Stimulated activated CD4-positive, alpha-beta T cell treated with anti-CD3 and anti-CD28 coated beads, Interleukin-12 subunit alpha, Interleukin-12 subunit beta, amount 100 ng/mL, for 48 hours (primary cell): ENCODE results near the gene KISS1.

Experiments used
- DNase-seq, 3 donors: peaks; one replicate each; pipeline ENCODE4 v3.0.0-alpha.2; 2020; ENCODE audit warnings: low read depth in 2 of 3, low spot score in 1 of 3

Gene KISS1

DNA sequence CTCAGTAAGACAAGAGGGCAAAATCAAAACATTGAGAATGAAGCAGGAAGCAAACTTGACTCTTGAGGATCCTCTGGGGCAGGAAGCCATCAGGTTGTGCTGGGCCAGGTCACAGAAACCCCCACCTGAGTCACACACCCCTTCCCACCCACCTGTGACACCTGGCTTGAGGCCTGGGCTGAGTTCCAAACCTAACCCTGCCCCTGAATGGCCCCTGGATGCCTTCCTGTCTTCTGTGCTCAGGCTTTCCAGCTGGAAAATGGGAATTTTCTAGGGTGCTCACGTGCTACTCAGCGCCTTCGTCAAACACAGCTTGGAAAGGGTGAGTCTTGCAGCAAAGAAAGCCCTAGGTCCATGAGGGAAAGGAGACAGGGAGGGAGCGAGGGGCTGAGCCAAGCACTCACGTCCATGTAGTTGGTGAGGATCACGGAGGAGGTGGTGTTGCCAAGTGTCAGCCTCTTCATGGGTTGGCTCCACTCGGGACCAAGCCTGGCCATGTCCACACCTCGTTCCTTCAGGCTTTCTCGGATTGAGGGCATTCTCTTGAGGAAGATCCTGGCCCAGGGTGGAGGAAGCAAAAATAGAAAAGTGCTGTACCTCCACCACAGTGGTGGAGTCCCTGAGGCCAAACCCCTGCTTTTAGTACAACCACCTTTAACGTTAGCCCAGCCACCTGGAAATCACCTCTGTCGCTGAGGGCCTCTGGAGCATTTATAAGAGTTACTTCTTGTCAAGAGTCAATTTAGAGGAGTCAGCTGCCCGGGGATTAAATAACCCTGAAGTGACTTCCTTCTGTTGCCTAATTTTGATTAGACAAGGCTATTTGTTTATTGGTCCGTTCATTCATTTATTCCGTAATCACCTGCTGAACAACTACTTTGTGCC lies 34.4 kb downstream of the KISS1 start:
- DNase-seq, result no peak

DNA sequence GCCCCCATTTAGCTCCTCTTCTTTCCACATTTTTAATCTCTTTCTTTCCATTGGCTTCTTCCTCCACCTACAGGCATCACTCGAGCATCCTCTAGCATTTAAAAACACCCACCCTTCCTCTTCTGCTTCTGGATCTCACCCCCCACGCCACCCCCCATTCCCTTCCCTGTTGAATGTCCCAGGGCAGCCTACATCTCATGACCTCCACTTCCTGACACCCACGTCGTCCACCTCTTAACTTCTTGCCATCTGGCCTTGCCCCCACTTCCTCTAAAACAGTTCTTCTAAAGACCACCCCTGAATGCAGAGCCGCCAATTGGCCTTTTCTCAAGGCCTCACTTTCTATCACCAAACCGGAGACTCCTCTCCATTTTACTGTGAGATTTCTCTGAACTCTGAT lies 38.3 kb downstream of the KISS1 start:
- DNase-seq, result no peak

DNA sequence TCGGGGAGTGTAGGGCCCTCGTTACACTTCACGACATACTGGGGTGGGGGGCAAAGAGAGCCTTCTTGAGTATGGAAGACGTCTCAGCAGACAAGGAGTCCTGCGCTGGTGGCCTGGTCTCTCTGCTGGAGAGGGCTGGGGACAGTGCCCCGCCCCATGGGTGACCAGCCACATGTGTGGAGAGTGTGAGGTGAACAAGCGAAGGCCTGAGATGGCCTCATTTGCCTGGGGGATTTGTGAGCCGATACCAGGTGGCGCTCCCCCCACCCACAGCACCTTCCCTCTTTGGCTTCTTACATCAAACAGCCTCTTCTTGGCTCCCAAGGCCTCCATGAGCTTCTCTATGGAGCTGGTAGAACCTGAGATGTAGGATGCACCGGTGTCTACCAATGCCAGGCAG lies 40.4 kb downstream of the KISS1 start:
- no peak for DNase-seq

DNA sequence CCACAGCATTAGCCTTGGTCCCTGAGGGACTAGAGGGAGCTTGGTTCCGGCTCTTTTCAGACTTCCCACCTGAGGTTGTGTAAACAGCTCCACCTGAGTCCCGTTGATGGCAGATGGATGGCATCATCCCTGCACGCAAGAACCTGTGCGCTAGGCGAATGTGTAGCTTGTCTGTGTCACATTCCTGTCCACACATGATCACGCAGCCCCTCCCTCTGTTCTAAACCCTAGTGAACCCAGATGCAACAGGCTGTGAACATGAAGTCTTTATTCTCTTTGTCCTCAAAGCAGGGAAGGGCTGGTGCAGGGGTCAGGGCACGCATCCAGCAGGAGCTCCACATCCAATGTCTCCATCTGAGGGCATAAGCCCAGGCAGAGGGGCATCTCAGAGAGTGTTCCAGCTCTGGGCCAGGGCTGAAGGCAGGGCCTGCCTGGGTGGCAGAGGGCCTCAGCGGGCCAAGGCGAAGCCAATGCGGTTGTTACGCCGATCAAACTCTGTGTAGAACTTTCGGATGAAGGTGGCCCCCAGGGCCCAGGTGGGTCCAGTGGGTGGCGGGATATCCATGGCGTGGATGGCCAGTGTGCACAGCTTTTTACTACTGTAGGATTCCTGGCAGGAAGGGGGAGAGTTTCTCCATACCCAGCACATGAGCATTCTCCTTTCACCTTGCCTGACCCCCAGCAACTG lies 41.6 kb downstream of the KISS1 start:
- no peak for DNase-seq

DNA sequence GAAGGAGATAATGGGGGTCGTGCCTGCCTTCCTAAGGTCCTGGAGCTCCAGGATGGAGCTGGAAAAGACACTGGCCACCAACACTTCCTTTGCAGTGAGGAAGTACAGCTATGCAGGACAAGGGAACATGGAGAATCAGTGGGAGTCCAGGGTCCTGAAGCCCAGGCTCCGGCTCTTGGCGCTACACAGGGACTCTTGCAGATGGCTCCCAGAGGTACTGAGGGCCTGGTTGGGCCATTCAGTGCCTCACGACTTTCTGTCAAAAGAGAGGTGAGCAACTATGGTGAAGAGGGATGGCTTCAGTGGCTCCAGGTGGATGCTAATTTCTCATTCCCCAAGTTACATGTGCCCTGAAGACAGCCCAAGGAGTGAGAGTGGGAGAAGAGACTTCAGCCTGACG lies 42.6 kb downstream of the KISS1 start:
- no peak for DNase-seq

DNA sequence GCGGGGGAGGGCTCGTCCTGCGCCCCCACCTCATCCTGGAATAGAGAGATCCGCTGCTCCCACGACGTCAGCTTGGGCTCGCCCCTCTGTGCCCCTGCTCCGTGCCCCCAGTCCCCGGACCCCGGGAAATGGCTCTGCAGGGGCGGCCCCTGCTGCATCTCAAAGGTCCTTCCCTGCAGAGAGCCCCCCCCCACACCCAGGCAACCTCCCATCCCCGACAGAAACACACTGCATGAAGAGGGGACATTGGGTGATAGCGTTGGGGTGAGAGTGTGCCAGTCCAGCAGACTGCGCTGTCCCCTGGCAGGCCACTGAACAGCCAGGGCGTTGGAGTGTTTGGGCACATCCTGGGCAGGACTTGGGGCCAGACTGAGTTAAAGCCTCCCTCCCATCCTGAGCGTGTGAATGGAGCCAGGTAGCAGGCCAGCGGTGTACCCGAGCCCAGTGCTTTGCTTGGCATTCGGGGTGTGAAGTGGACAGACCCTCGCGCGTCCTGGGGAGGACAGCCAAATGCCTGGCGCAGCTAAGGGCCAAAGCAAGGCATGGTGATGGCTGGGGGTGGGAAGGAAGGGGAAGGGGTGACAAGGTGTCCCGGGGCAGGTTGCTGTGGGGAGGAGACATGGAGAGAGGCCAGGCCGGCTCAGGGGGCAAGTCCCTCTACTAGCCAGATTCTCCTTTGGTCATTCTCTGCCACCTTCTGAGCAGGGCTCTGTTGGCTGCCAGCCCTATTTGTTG lies 43.8 kb downstream of the KISS1 start:
- DNase-seq, result no peak

DNA sequence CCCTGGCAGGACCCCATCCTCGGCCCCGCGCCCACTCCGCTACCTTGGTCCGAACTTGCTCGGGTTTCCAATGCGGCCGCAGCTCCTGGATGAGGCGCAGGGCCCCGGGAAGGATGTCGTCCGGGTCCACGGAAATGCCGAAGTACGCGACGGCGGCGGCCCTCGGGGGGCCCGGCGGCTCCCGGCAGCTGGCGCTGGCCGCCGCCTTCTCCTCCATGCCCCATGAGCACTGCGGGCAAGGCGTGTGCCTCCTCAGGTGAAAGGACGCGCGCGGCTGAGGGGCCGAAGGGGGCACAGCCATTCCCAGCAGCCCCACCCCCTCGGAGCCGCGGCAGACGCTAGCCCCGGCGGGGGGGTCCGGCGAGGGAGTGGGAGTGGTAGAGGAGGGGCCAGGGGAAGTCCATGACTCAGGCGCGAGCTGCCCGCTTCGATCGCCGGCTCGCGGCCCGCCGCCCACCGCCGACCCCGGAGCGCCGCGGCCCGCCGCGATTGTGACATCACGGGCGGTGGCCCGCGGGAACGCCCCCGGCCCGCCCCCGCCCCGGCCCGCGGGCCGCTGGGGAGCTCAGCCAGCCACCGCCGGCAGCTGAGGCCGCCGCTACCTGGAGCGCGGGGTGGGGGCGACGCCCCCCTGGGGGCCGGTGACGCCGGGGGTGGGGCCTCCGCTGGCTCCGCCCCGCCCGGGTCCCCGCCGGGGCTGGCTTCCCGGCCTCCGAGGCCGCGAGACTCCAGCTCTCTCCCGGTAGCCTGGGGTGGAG lies 44.6 kb downstream of the KISS1 start, which contains the start of gene ETNK2:
Gene ETNK2 (minus strand): TSS at position 493 of the 758 bp plus-strand sequence. CDS start 192 bp downstream, at position 301.
- DNase-seq, result no peak

DNA sequence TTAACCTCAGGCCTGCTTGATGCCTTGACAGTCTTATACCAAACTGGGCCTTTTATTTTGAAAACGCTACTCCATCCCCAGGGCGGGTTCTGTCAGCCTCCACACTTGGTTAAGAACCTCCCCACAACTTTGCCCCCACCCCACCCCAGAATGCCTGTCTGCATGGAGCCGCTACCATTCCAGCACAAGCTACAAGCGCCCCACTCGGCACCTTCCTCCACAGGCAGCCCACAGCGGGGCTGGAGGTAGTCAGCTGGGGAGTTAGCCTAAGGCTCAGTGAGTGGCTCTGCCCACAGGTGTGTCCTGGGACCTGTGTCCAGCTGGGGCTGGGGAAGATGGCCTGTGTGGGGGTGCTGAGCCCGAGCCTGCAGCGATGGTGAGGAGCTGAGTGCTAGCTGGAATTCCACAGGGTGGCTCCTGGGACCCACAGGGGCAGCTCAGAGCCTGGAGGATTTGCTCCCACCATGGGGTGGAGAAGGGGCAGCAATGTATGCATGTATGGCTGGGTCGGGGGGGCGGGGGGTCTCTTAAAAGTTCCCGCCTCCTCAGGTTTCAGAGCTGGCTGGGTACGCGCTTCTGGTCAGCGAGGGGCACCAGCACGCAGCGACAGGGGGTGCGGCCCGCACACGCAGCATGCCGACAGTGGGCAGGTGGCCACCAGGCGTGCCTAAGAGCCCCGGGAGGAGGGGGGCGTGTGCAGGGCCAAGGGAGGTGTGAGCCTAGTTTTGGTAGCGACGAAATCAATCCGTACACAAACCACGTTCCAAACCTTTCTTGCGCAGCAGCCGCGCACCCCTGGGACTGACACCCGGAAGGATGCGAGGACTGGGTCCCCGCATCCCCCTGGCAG lies 45.4 kb downstream of the KISS1 start:
- no peak for DNase-seq

DNA sequence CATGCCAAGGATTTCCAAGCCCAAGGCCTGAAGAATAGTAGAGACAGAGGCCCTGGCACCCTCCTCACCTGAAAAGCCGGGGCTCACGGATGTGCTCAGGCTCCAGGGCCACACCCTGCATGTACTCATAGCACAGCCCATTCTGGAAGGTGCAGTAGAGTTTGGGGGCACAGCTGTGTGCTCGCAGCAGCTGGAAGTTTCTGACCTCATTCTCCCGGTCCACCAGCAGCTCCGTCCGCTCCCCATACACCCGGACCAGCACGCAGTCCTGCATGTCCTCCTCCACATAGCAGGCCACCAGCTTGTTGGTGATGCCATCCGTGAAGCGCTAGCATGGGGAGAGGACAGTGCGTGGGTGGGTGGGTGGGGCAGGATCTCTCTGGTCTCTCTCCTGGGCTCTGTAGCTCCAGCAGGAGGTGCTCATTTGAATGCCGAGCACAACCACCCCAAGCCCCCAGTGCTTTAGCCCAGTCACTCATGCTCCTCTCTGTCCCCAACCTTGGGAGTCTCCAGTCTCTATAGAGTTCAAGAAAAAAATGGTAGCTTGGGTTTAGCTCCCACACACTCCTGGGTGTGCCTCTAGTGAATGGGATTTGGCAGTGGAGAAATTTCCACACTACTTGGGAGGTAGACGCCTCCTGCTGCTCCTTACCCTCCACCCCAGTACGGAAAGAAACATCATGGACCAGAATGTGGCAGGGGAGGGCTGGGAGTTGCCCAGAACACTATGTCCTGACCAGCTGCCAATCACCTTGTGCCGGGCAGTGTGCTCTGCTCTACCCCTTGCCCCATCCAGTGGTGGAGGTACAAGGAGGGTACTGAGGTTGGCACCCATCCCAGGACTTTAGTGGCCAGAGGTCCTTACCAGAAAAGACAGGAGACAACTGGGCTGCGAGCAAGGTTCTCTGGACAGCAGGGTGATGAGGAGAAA lies 46.4 kb downstream of the KISS1 start:
- no peak for DNase-seq

DNA sequence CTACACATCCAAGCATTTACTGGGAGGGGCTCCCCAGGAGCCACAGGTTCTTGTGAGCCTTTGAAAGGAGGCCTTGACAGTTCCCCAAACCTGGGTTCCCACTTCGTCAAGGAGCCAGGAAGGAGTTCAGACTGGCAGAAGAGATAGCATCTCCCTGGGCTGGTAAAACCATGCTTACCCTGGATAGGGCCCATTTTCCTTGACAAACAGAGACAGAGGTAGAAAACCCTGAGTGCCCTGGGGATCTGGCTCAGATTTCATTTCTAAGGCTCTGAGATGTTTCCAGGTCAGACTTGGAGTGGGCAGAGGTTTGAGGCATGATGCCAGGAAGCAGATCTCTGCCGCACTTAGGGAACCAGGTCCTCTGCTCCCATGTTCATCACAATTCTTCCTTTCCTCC lies 47.2 kb downstream of the KISS1 start:
- DNase-seq, result no peak

DNA sequence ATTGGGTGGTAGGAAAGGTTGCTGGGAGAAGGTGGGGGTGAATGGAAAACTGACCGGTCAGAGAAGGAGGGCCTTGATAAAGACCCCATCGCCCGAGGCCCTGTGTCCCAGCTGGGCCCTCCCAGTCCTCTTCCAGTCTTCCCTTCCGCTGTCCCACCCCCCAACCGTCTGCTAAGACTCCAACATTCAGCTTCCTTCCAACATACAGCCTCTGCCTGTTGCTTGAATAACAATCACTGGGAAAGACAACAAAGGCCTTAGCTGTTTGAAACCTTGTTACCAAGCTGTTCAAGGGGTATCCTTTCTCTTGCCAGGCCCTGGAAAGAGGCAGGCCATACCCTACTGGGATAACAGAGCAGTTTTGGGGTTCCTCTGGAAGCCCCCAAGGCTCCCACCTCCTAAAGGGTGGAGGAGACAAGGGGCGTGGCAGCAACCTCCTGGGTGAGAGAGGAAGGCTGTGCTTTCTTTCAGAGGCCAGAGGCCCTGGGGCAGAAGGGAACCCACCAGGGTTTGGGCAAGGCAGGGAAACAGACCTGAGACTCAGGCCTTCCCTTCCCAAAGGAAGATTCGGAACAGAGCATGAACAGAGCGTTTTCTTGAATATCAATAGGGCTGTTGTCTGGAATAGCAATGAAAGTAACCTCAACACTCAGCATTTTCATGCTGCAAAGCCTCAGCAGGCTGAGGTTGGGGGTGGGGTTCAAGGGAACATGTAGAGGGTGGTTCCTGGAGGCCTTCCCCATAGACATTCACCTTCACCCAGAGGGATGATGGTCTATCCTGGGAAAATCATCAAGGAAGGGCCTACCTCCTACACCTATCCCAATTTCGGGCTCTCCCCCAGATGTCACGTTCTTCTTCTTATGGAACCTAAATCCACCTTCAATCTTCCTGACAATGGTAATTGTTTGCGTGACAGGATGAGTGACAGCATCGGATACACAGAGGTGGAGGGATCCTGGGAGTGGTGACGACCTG lies 48.6 kb downstream of the KISS1 start:
- DNase-seq, result no peak

DNA sequence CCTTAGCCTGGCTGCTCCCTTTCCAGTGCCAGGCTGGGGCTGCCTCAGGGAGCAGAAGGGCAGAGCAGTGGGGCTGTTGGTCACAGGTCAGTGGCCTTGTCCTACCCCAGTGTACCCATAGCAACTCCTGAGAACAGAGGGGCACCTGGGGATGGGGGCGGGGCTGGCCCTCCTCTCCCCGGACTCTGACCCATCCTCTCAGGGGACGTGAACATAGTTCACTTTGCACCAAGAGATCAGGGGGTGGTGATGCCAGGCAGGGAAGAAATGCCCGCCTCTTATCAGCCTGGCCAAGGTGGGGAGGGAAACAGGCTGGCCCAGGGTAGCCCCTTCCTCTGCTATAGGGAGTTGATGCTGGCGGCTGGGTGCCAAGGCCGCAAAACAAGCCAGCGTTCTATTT lies 49.3 kb downstream of the KISS1 start:
- no peak for DNase-seq

DNA sequence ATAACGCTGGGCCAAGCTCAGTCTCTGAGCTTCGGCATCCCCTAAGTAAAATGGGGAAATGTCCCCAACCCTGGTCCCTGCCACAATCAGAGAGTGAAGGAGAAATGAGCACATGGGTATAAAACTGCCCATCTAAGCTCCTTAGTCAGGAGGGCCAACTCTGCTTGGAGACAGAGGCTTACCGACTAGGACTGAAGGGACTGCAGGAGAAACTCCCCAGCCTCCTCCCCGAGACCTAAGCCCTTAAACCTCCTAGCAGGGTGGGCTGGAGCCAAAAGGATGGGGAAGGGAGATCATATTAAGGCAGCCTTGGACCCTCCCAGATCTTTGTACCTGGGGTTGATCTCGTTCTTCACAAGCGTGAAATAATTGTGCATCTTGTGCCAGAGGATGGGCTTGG lies 50.0 kb downstream of the KISS1 start:
- no peak for DNase-seq

DNA sequence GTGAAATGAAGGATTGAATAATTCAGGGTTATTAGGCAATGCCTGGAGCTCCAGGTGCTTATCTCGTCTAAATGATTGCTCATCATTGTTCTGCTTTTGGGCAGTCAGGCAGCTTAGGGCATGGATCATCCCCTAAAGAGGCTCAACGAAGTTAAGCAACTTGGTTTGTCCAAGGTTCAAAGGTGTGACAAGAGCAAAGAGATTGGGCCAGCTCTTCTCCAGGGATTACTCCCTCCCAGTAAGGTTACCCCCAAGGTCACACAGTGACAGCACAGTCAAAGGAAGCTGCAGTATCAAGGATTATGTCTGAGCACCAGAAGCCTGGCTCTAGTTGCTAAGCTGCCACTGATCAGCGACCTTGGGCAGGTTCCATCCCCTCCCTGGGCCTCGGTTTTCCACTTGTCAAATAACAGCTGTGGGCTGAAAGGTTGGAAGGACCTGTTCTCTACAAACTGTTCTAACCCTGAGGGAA lies 51.2 kb downstream of the KISS1 start:
- DNase-seq, result no peak

DNA sequence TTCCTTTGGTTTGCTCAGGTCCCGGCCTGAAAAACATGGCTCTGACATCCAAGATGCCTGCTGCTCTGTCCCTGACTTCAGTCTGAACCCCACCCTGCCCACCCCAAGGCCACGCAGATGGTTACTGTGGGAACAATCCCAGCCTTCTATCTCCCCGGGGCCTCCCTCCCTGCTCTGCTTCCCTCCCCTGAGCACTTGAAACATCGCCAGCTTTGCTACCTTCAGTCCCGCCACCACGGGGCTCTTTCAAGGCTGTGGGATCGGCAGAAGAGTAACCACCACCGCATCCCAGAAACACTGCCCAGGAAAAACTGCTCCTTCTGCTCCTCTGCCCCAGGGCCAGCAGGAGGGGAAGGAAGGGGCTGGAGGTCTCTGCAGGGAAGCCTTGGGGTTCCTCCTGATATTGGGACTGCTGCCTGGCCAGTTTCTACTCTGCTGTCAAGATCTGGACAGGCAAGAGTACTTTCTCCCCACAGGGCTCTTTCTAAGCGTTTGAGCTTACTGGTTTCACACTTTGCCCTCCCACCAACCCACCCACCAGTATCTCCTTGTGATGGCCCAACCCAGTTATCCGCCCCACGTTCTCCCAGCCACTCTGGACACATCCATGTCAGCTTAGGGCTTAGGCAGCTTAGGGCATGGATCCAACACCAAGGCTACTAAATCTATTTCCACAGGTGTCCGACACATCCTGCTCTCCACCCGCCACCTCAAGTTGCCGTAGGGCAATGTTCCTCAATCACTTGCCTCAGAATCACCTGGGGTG lies 52.8 kb downstream of the KISS1 start:
- no peak for DNase-seq

DNA sequence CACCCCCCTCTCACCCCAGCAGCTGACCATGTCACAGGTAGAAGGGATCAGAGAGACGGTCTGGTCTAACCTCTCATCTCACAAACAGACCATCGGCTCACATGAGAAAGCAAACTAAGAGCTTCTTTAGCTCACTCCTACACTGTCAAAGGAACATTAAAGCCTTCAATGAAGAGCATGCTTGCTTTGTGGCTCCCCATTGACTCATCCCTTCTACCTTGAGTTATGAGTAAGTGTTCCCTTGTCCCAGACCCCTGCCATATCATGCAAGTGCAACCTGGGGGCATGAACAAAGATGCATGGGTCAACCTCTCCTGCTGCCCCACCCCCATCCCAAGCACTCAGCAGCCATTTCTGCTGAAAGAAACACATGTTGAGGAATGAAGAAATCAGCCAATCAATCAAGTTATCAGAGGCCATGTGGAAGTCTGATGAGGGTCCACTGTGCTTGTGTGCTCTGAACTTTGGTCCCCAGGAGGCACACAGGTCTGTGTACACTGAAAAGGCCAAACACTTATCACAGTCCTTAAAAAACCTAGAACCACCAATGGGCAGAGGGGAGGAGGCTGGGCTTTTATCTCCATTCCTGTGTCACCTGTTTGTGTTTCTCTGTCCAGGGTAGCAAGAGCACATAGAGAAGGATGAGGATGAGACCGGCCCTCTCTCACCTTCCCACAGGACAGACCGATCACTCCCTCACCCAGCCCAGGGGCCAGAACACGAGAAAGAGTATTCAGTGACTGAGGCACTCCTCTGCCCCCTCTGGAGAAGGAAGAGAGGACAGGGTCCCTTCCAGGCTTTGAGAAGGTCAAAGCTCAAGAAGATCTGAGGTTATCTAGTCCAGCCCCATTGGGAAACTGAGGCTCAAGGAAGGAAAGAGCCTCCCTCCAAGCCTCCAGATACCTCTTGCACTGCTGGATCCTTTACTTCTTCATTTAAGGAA lies 54.0 kb downstream of the KISS1 start:
- DNase-seq, result no peak
